Stimulated activated CD8-positive, alpha-beta memory T cell treated with anti-CD3 and anti-CD28 coated beads, Interleukin-4, amount 100 ng/mL, for 4 hours (primary cell): ENCODE data around the gene FASTKD1.
"Not testable (repeated sequence)": the region's sequence is repeated elsewhere in the genome, so short reads cannot be mapped to it uniquely, and the experiment has no call there.

ENCODE experiments used
- DNase-seq, 2 donors: peaks; one replicate each; pipeline ENCODE4 v3.0.0-alpha.2; 2020; ENCODE audit warnings: low read depth in 2 of 2, low spot score in 1 of 2

Gene FASTKD1

GRCh38 chr2:169571571-169571970 is 2.1 kb downstream of the FASTKD1 start:
- DNase-seq, result no peak

GRCh38 chr2:169570752-169571151 is 2.9 kb downstream of the FASTKD1 start:
- DNase-seq, result not testable (repeated sequence)

- DNase-seq, result no peak
Observed at GRCh38 chr2:169569948-169570347, 3.7 kb downstream of the FASTKD1 start.

- no peak for DNase-seq
Observed at GRCh38 chr2:169565686-169566085, 8.0 kb downstream of the FASTKD1 start.

GRCh38 chr2:169562519-169562918 is 11.1 kb downstream of the FASTKD1 start:
- no peak for DNase-seq

GRCh38 chr2:169562084-169562483 is 11.6 kb downstream of the FASTKD1 start:
- not testable (repeated sequence) for DNase-seq

GRCh38 chr2:169561364-169561763 is 12.3 kb downstream of the FASTKD1 start:
- no peak for DNase-seq

GRCh38 chr2:169546756-169547155 is 26.9 kb downstream of the FASTKD1 start:
- DNase-seq, result no peak

GRCh38 chr2:169542433-169542832 is 31.2 kb downstream of the FASTKD1 start:
- DNase-seq, result no peak

- DNase-seq, result no peak
Observed at GRCh38 chr2:169540146-169540545, 33.5 kb downstream of the FASTKD1 start.

GRCh38 chr2:169539460-169539859 is 34.2 kb downstream of the FASTKD1 start:
- DNase-seq, result not testable (repeated sequence)

- DNase-seq, result peak; percentile 36 to 68
Observed at GRCh38 chr2:169528271-169528701, 45.4 kb downstream of the FASTKD1 start.

- DNase-seq, result no peak
Observed at GRCh38 chr2:169526451-169526850, 47.2 kb downstream of the FASTKD1 start.

GRCh38 chr2:169525434-169525833 is 48.2 kb downstream of the FASTKD1 start:
- no peak for DNase-seq

GRCh38 chr2:169523681-169524080 is 50.0 kb downstream of the FASTKD1 start:
- no peak for DNase-seq

GRCh38 chr2:169520896-169521295 is 52.8 kb downstream of the FASTKD1 start:
- no peak for DNase-seq

GRCh38 chr2:169516488-169516995 is 57.1 kb downstream of the FASTKD1 start:
- DNase-seq, result not testable (repeated sequence)

GRCh38 chr2:169514758-169515157 is 58.9 kb downstream of the FASTKD1 start:
- not testable (repeated sequence) for DNase-seq

- DNase-seq, result no peak
Observed at GRCh38 chr2:169513926-169514325, 59.7 kb downstream of the FASTKD1 start.

GRCh38 chr2:169513094-169513493 is 60.6 kb downstream of the FASTKD1 start:
- no peak for DNase-seq

- DNase-seq, result no peak
Observed at GRCh38 chr2:169512525-169512924, 61.1 kb downstream of the FASTKD1 start.

GRCh38 chr2:169511818-169512217 is 61.8 kb downstream of the FASTKD1 start:
- DNase-seq, result no peak

- no peak for DNase-seq
Observed at GRCh38 chr2:169510496-169510895, 63.2 kb downstream of the FASTKD1 start.

GRCh38 chr2:169509955-169510354 is 63.7 kb downstream of the FASTKD1 start:
- DNase-seq, result no peak
